ENCODE measurements around the gene EXOC4. TPM values are rescaled to one million over a fixed set of nuclear protein-coding genes. Genes with fewer than 3 reads are reported as not detected.

Gene EXOC4
- total RNA-seq, 4 donors from 2014 or later = 36.9 to 78.0 (median 52.2) TPM

- DNase-seq = no peak
- in situ Hi-C loops (cut with MboI; ENCODE audit: low sequenced_read_pairs in 4 of 4) = no loop called here
- TF ChIP-seq POLR2A (IDR thresholded peaks at IDR 0.05) (no peak), CTCF (IDR thresholded peaks at IDR 0.05 in 4 of 5, conservative IDR thresholded peaks at IDR 0.05 in 1 of 5) (no peak)
Observed at GRCh38 chr7:133510326-133511055, 257.6 kb downstream of the EXOC4 start.

GRCh38 chr7:133511252-133511651 is 258.4 kb downstream of the EXOC4 start:
- DNase-seq (no peak), ATAC-seq (no peak)
- H3K27ac ChIP-seq = no peak overlapping the region
- no peaks in the 10 kb centered on the region for H3K9me3 ChIP-seq
- in situ Hi-C loops (cut with MboI; ENCODE audit: low sequenced_read_pairs in 4 of 4) = no loop called here
- no peaks in the 10 kb centered on the region for H3K4me1 ChIP-seq
- intact Hi-C loops (cut with DNase I; ENCODE audit: low total_unique reads) = no loop called here
- H3K36me3 ChIP-seq = no peaks in the 10 kb centered on the region
- TF ChIP-seq CTCF (IDR thresholded peaks at IDR 0.05 in 4 of 5, conservative IDR thresholded peaks at IDR 0.05 in 1 of 5) (no peak), POLR2A (IDR thresholded peaks at IDR 0.05) (no peak)
- H3K4me3 ChIP-seq = no peak overlapping the region
- no peaks in the 10 kb centered on the region for H3K27me3 ChIP-seq

More at GRCh38 chr7:133510326-133511055, 257.6 kb downstream of the EXOC4 start:
- Histone ChIP-seq H3K36me3 (no peaks in the 10 kb centered on the region), H3K4me1 (no peaks in the 10 kb centered on the region), H3K27me3 (no peaks in the 10 kb centered on the region), H3K27ac (no peak overlapping the region), H3K9me3 (no peaks in the 10 kb centered on the region), H3K4me3 (no peak overlapping the region)
- ATAC-seq = no peak
- intact Hi-C loops (cut with DNase I; ENCODE audit: low total_unique reads) = no loop called here

GRCh38 chr7:133511708-133512107 is 258.8 kb downstream of the EXOC4 start:
- in situ Hi-C loops (cut with MboI; ENCODE audit: low sequenced_read_pairs in 4 of 4) = no loop called here
- Histone ChIP-seq H3K4me1 (no peaks in the 10 kb centered on the region), H3K4me3 (no peak overlapping the region), H3K27me3 (no peaks in the 10 kb centered on the region), H3K36me3 (no peaks in the 10 kb centered on the region), H3K9me3 (no peaks in the 10 kb centered on the region), H3K27ac (no peak overlapping the region)
- intact Hi-C loops (cut with DNase I; ENCODE audit: low total_unique reads) = no loop called here
- TF ChIP-seq CTCF (IDR thresholded peaks at IDR 0.05 in 4 of 5, conservative IDR thresholded peaks at IDR 0.05 in 1 of 5) (no peak), POLR2A (IDR thresholded peaks at IDR 0.05) (no peak)
- ATAC-seq (no peak), DNase-seq (no peak)

GRCh38 chr7:133512560-133512959 is 259.7 kb downstream of the EXOC4 start:
- DNase-seq (no peak), ATAC-seq (no peak)
- Histone ChIP-seq H3K27me3 (no peaks in the 10 kb centered on the region), H3K36me3 (no peaks in the 10 kb centered on the region), H3K4me3 (no peak overlapping the region), H3K9me3 (no peaks in the 10 kb centered on the region), H3K27ac (no peak overlapping the region), H3K4me1 (no peaks in the 10 kb centered on the region)
- TF ChIP-seq CTCF (IDR thresholded peaks at IDR 0.05 in 4 of 5, conservative IDR thresholded peaks at IDR 0.05 in 1 of 5) = no peak
- TF ChIP-seq POLR2A (IDR thresholded peaks at IDR 0.05) = no peak
- intact Hi-C loops (cut with DNase I; ENCODE audit: low total_unique reads) = no loop called here
- in situ Hi-C loops (cut with MboI; ENCODE audit: low sequenced_read_pairs in 4 of 4) = no loop called here

GRCh38 chr7:133513608-133514007 is 260.7 kb downstream of the EXOC4 start:
- TF ChIP-seq POLR2A (IDR thresholded peaks at IDR 0.05) (no peak), CTCF (IDR thresholded peaks at IDR 0.05 in 4 of 5, conservative IDR thresholded peaks at IDR 0.05 in 1 of 5) (no peak)
- Histone ChIP-seq H3K27me3 (no peaks in the 10 kb centered on the region), H3K4me3 (no peak overlapping the region), H3K4me1 (no peaks in the 10 kb centered on the region), H3K36me3 (no peaks in the 10 kb centered on the region), H3K9me3 (no peaks in the 10 kb centered on the region), H3K27ac (no peak overlapping the region)
- DNase-seq (no peak), ATAC-seq (peak; percentile 49 to 83)
- intact Hi-C loops (cut with DNase I; ENCODE audit: low total_unique reads) = no loop called here
- in situ Hi-C loops (cut with MboI; ENCODE audit: low sequenced_read_pairs in 4 of 4) = no loop called here

Data from gastrocnemius medialis (tissue), 4 donors.